Measurements from ENCODE around the gene STRBP. TPM values are rescaled to one million over a fixed set of nuclear protein-coding genes. Genes with fewer than 3 reads are reported as not detected.

Gene STRBP
- polyA plus RNA-seq, 3 donors, result 47.6 to 59.4 (median 52.2) TPM

- no peak for DNase-seq
These were observed 136.4 kb downstream of the STRBP start for GRCh38 chr9:123131993-123132392.

DNA sequence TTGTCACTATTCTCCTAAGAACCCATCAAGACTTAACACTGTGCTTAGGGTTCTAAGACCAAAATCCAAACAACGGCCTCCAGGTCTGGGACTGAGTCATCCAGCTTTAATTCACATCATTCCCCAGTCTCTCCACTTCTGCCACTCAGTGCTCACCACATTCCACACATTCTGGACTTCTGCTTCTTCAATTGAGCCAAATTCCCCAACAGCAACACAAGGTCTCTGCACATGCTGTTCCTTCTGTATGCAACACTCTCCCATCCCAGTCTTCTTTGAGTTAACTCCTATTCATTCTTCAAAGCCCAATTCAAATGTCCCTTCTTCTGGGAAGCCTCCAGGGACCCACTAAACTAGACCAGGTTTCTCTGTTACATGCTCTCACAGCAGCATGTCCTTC lies 137.1 kb downstream of the STRBP start:
- no peak for DNase-seq

GRCh38 chr9:123129423-123129822 lies 139.0 kb downstream of the STRBP start:
- DNase-seq, result no peak

DNA sequence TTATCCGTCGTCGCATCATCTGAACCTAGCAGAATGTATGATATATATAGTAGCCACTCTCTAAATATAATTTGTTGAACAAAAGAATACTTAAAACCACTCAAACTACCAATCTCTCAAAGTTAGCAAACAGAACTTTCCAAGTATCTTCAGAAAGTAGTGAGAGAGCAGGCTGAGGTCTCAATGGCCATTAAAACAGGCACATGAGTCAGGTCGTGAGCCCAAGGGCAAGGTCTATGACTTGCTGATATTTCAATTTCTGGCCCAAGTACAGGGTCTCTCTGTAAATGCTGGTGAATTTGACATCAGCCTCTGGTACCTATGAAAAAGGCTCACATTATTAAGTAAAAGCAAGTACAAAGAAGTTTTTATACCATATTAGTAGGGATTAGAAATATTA lies 139.8 kb downstream of the STRBP start:
- DNase-seq, result no peak

GRCh38 chr9:123127512-123128075 lies 140.8 kb downstream of the STRBP start:
- no peak for DNase-seq

DNA sequence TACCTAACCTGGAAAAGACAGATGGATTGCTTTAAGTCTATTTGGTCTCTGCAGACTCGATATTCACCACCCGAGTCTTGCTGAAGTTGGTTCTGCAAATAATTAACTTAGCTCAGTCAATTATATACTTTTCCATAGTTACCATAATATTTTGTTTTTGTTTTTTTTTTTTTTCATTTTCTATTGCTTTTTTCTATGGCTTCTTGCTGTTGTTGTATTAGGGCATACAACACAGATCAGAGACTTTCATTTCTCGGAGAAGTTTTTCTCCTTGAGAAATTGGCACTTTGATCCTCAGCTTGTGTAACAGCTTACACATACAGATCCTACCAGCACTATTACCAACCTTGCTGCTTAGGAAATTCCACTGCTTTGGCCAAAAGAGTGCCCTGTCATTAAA lies 146.9 kb downstream of the STRBP start:
- no peak for DNase-seq

DNA sequence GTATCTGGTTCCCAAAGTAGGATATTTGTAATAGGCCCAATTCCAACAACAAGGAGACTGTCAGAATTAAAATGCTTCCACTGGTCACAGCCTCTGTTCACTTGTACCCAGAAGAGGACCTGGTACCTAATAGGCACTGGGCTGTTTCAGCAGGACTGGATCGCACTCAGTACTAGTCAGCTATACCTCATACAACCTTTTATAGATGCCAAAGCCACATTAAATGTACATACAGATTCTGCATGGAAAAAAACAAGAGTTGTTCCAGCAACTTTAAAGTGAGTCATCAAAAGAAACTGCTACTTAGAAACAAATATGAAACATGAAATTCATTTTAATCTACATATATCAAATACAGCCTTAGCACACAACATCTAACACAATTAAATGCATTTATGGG lies 147.4 kb downstream of the STRBP start:
- no peak for DNase-seq

DNA sequence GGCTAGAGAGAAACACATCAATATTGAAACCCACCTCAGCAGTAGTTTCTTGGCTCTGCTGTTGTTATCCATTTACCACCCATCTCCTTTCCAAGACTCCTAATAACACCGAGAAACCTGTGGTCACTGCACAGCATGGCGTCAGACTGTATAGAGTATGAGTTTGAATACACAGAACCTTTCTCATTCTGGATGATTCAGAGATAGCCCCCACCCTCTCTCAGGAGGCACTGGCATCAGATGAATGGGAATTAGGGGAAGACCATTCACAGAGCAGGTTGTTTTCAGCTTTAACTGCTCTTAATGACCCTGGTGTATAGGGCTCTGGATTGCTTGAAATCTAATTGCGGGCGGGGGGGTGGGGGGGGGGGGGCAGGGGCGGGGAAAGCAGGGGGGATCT lies 148.3 kb downstream of the STRBP start:
- no peak for DNase-seq

DNA sequence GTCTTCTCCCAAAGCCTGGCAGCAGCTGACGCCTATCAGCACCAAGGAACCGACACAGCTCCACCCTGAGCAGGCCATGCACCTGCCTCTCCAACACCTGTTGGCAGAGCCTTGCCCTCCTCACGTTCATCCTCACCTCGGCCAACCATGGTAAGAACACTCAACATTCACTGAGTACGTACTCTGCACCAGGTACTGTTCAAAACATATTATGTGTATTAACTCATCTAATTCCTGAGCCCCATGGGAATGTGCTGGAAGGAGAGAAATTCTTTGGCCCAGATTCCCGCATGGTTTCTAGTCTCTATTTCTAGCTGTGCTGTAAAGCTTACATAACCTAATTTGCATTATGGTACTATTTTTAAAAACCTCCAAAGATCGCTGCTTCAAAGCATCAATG lies 148.8 kb downstream of the STRBP start:
- no peak for DNase-seq

DNA sequence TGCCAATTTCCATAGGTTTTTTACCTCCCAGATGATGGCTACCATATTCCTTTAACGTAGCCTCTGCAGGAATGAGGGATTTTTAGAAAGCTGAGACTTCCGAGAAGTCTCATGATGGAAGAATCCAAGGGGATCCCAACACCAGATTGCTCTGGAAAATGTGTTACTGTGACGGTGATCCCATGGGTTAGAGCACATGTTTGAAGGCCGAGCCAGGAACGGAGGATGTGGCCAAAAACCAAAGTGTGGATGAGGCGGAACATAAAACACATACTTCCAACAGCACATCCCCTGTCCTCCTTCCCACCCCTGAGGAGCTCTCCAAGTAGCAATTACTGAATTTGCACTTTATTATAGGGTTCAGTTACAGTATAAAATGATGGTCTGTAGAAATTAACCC lies 152.3 kb downstream of the STRBP start:
- no peak for DNase-seq

DNA sequence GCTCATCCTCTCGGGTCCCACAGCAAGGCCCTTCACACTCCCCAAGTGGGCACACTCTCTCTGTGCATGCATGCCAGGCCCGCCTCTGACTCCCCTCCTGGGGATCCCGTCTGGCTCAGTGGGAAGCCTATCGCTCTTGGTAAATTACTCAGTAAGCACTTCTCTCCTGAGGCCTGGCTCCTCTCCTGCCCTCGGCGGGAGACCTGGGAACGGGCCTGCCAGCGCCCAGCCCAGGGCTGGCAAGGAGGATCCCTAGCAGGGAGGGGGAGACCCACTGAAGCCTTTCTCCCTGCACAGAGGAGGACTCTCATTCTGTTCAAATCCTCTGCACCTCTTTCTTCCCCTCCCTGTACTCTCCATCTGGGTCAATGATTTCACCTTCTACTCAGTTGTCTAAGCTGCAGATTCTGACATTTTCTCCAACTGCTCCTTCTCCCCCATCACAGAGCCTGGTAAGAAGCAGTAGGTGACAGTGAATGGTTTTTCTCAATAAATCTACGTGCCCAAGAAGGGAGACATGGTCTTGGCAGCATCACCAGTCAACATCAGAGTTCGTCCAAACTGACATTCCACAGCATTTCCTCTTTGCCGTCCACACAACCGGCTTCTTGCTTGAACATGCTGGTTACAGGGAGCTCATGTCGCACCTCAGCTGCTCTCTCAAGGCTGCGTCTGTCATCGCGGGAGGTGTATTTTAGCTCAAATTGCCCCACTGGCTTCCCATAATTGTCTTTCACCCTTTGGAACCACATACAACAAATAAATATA lies 153.1 kb downstream of the STRBP start:
- DNase-seq, result no peak

GRCh38 chr9:123113185-123113584 lies 155.2 kb downstream of the STRBP start:
- no peak for DNase-seq

GRCh38 chr9:123112015-123112975 lies 156.1 kb downstream of the STRBP start:
- DNase-seq, result no peak

GRCh38 chr9:123111427-123112014 lies 156.9 kb downstream of the STRBP start:
- no peak for DNase-seq

DNA sequence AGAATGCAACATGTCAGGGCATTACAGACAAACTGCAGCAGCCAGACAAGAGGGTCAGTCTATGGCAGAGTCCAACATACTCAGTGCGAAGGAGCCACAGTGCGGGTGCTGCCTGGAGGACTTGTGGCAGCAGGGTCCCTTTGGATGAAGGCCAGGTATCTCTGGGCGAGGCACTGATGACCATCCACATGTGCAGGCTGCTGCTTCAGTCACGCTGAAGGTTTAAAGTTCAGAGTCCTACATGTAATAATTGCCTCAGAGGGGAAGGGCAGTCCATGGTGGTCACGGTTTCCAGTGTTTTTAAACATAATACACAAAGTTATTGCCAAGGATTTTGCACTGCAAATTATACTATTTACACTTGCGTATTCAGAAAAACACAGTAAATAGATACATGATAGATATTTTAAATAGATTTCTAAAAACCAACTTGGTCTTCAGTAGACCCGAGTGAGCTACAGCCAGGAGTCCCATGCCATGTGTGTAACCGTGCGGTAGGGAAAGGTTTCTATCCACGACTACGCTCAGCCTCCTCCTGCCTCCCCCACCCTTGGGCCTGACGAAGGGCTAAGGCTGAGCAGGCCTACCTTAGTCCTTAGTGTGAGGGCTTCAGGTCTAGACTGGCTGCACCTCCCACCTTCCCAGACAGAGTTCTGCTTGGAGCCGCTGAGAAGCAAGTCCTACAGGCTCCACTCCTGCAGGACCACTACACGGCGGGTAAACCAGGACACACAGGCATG lies 158.7 kb downstream of the STRBP start:
- DNase-seq, result no peak

DNA sequence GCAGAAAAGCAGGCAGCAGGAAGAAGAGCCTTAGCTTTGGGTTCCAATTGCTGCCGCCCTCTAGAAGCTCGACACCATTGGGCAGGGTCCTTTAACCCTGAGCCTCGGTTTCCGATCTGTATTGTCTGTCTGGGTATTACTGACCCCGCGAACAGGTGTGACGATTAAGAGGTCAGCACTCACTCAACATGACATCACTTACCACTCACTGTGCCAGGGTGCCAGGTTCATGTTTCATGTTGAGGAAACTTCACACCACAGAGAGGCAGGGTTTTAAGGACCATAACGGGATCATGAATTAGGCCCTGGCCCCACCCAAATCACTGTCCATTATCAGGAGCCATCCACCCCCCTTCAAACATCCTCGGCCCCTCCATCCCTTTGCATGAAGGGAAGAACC lies 159.4 kb downstream of the STRBP start:
- DNase-seq, result no peak

DNA sequence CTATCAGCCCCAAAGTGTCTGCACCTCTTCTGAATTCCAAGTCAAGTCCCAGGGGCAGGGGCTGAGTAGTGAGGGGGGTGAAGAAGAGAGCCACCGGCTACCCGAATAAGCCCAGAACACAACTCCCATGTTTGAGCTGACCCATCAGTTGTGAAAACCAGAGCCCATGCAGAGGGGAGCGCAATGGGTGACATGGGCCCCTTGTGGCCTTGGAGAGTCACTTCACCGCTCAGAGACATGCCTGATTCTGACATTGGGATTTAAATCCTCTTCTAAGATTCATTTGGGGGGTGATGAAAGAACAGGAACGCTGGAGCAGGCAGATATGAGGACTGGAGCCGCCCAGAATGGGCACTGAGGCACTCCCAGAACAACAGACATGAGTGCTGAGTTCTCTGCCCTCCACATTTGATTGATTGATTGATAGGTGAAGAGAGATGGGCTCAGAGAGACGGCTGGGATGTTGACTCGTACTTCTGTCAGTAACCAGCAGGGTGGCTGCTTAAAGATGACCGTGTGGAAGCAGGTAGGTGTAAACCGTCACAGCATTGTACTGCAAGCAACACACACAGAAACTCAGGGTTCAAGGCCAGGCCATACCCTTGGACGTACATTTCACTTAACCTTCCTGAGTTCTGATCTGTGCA lies 160.6 kb downstream of the STRBP start:
- DNase-seq, result no peak

DNA sequence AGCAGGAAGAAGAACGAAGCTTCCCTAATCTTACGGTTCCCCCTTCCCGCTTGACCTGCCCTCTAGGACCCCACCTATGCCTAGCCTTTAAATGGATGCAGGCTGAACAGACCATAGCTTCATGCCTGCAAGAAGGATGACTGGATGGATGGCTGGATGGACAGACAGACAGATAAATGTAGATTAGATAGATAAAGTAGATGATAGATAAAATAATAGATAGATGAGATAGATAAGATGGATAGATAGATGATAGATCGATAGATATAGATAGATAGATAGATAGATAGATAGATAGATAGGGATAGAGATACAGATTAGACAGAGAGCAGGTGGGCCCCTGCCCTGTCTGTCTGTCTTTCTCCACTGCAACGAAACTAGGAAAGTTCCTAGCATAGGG lies 162.9 kb downstream of the STRBP start:
- no peak for DNase-seq

DNA sequence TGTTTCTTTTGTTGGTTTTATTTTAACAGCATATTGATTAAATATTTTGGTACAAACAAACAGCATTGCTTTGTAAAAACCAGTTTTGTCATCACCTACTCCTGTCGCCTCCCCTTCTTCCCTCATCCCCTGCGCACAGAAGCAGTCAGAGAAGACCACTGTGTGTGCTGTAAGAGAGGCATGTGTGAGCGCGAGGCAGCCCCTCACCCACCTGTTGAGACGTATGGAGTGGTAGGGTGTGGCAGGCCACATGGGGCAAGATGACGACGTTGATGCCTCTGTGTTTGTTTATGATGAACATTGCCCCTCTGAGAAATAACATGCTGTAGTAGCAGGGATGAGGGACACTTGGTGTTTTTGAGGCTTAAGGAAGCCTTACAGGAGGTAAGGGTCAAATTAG lies 163.6 kb downstream of the STRBP start:
- no peak for DNase-seq

GRCh38 chr9:123102375-123103113 lies 165.8 kb downstream of the STRBP start:
- no peak for DNase-seq

Data from renal pelvis (tissue), 4 donors.